GM19238 (cell line): ENCODE data around the gene FSTL4.

Experiments
- DNase-seq: peaks from one replicate; pipeline ENCODE4 v3.0.0; 2011; ENCODE audit warnings: low spot score; ENCODE audit not compliant: insufficient read length

FSTL4 gene

DNA sequence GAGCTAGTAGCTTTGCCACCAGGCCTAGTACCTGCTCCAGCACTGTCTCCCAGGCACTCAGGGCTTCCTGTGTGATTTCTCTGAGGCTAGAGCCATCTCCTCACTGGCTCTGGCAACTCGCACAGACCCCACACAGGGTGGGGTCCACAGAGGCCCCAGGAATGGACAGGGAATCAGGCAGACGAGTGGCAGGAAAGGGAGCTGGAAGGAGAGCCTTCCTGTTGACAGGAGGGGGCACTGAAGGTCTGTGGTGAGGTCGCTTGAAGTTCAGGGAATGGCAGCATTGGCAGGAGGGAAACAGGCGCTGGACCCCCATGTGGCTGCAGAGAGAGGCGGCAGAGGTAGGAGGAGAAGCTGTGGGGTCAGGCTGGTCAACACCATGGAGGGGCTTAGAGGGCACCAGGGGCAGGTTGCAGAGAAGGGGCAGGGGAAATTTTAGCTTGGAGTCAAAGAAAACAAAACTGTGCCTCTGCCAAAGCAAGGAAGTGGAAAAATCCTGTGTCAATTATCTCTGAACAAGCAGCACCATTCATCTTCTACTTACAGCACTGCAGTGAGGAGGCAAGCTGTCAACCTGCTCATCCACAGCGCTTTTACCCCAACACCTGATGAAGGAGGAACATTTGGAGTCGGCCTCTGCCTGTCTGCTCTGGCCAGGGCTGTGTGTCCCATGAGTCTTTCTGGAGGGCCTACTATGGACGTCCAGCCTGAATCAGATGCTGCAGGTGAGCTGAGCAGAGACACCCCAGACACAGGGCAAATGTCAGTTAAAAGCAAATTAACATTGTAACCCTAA is 270.2 kb downstream of the FSTL4 start:
- DNase-seq: no peak

DNA sequence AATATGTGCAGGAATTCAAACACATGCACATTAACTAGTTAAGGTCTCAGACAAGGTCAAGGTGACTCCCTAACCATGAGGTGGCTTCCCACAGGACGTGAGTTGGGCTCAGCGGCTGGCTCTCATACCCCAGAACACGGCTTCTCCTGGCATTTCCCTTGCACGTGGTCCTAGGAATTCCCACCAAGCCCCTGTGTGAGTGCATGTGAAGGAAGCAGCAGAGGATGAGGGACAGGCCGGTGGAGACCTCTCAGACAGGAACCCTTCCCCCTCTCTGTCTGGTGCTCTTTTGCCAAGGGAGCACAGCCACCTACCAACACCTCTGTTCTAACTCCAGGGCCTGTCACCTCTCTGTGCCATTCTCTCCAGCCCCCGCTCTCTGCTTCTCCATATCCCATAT is 271.0 kb downstream of the FSTL4 start:
- DNase-seq: no peak

DNA sequence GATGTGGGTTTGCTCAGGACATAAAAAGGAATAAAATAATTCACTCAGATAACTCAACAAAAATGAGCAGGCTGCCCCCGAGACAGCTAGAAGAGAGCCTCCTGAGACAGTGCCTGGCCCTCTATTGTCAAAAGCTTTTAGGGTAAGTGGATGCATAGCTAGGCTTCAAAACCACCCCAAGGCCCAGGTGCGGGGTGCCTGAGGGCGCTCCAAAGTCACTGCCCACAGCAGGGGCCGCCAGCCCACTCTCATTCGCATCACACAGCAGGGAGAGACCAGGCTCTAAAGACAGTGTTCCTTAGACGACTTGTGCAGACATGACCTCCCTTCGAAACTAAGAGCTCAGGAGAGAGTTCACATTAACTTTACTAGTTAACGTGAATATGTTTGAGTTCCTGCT is 271.5 kb downstream of the FSTL4 start:
- DNase-seq: no peak

DNA sequence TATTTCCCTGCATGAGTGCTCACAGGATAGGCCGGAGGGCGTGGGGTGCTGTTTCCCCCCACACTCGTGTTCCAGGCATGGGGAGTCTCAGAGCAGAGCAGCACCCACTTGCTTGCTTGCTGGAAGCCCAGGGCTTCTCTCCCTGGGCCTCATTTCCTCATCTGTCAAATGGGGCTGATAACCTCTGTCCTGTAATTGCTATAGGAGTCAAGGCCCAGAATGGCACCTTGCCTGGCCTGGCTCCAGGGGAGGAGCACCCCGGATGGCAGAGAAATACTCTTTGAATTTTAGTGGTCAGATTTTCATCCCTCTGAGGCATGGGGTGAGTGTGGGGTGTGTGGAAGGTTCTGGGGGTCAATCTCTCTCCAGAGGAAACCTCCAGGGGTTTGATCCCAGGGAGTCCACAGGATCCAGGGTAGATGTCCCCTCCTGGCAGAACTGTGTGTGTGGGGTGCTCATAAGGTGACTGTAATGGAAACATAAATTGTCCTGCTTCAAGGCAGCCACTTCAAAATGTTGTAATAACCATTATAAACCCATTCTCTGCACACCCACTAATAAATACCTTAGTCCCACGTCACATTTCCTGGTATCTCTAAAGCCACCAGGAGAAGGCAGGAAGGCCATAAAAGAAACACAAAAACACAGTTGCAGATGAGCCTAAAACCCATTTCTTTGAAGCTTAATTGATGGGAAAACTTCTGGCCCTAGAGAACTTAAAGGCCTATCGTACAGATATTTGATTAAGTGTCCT is 272.2 kb downstream of the FSTL4 start:
- no peak for DNase-seq

DNA sequence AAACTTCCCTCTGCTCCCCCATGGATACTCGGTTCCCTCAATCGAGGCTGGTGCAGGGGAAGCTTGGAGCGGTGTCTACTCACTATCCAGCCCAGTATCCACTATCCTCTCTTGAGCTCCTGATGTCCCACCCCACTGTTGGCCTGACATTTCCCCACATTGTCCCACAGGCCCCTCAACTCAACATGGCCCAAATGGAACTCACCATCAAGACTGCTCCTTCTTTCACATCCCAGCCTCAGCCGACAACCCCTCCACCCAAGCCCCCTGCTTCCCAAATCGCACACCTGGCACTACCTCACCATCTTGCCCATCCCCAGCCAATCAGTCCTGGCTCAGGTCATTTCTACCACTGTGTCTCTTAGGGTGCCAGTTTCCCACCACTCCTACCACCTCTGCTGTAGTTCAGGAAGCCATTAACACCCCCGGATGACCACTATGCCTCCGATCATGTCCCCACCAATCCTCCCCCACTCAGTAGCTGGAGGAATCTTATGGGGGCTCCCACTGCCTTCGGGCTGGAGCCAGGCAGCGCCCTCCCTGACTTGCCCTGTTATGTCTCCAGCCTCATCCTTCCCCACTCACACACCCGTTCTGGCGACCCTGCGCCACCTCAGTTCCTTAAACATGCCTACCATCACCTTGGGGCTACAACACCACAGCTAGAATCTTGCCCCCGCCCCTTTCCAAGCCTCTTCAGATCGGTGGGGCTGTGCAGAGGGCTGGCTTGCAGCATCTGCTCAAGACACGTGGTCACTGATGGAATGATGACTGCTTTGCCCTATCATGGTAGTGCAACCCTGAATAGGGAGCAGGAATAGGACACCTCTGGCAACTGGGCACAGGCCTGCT is 273.6 kb downstream of the FSTL4 start:
- no peak for DNase-seq

DNA sequence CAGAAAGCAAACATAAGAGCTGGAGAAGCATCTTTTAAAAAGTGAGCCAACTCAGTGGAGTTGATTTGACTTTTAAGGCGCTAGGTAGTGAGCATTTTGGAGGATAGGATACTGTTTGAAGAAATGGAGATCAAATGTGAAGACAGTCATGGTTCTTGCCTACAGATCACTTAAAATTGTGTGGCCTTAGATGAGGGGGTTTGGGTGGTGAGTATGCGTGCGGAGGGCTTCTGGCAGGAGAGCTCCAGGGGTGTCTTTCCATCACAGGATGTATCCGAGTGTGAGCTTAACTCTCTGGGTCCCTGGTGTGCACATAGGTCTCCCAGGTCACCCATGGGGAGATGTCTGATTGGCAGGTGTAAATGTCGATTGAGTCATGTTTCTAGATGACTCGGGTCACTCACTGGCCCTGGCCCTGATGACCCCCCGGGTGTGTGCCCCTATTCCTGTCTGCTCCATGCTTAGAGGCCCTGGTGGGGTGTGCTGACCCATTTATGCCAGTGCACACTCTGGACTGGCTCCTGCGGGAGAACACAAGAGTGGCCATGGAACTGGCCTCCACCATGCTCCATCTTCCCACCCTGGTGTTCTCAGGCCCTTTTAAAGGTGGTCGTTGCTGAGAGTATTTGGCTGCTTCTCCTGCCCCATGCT is 274.4 kb downstream of the FSTL4 start:
- DNase-seq: no peak

DNA sequence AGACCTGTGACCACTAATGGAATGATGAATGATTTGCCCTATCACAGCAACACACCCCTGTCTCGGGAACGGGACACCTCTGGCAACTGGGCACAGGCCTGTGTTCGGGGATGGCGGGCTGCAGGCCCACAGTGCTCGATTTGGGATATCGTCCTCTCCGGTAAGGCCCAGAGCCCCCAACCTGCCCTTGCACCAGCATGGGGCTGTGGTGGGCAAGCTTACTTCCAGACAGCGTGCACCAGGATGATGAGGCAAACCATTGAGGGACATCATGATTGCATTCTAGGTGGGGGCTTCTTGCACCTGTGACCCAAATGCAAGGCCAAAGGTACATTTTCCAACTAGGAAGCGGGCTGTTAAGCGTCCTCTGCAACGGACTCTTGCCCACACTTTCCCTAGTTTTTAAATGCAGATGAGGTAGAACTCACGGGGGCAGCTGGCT is 275.4 kb downstream of the FSTL4 start:
- no peak for DNase-seq

DNA sequence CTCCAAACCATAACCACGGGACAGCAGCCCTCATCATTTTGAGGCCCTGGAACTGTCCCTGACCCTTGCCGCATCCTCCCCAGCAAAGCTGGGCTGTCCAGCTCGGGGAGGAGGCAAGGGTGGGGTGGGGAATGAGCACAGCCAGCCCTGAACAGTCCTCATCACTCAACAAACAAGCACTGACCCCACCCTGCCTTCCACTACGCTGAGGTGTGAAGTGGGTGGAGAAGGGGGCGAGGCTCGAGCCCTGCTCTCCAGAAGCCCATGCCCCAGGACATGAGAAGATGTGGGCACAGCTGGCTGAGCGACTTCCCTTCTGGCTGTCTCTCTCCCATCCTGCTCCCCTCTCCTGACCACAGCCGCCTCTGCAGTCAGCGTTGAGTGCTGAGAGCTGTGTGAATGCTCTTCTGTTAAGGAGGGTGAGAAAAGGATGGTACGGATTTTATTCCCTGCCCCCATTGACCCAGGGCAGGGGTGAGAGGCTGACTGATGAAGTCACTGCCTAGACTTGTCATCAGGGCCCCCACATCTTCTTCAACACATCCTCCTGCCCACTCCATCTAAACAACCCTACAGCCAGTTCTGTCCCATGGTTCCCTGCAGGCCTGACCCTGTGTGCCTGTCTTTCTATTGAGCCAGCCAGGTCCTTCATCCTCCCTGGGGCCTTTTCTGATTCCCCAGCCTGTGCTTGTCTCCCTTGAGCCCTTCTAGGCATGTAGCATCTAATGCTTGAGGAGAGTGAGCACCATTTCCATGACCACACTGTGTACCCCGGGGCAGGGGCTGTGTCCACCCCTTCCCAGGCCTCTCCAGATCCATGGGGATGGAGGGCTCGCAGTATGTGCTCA is 276.0 kb downstream of the FSTL4 start:
- no peak for DNase-seq

DNA sequence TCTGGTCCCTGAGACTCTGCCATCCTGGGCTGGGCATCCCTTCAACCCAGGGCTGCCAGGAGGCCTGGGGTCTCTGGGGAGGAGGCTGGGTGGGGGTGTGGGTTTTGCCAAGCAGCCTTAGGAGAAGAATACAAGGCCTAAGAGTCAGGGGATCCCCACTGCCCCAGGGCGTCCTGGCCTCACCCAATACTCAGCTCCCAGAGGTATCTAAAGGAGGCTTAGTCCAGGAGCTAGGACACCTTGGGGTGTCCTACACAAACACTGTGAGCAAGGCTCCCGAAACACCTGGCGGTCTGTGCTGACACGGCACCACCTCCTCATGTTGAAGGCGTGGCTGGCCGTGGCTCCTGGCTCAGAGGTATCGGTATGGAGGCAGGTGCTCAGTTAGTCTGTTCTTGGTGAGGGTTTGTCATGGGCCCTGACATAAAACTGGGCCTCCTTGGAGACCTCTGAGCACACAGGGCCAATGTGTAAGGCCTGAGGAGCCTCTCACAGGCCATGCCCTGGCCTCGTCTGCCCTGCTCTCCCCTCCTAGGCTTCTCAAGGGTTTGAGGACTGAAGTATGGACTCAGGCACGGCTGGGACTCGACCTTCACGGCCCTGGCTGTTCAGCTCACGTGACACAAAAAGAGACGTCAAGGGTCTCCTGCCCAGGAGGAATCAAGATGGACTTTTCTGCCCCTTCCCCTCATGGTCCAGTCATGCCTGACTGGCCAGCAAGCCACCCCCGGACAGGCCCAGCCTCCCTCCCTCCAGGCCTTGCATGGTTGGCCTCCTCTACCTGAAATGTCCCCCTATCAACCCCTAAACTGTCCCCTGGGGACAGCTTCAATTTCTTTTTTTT is 277.3 kb downstream of the FSTL4 start:
- no peak for DNase-seq

DNA sequence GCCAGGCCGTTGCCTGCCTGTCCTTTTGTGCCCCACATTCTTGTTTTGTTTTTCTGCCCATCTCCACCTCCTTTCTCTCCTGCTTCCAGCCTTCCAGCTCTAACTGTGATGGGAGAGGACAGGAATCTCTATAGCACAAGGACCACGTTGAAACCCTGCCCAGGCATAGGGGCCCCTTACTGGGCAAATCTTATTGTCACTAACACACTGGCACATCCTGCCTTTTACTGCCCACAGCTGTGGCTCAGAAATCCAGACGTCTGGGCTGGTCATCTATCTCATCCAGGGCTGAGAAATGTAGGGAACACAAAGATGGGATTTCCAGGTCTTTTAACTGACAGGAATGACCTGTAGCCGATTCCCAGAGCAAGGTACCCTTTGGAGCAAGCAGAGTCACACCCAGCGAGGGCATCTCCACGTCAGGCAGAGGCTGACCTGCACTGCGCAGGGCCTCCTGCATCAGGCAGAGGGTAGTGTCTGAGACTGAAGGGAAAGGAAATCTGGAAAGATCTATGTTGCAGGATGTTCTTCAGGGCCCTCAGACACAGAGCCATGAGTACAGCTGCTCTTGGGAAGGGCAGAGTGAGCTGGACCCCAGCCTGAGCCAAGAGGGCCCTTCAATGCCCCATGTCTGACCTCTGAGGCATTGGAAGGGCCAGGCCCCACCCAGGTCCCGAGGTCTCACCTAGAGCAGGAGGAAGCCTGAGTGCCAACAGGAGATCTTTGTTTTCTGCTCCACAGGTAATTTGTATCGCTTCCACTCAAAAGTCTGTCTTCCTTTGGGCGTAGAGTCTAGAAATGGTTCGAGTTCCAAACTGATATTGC is 278.8 kb downstream of the FSTL4 start:
- no peak for DNase-seq

DNA sequence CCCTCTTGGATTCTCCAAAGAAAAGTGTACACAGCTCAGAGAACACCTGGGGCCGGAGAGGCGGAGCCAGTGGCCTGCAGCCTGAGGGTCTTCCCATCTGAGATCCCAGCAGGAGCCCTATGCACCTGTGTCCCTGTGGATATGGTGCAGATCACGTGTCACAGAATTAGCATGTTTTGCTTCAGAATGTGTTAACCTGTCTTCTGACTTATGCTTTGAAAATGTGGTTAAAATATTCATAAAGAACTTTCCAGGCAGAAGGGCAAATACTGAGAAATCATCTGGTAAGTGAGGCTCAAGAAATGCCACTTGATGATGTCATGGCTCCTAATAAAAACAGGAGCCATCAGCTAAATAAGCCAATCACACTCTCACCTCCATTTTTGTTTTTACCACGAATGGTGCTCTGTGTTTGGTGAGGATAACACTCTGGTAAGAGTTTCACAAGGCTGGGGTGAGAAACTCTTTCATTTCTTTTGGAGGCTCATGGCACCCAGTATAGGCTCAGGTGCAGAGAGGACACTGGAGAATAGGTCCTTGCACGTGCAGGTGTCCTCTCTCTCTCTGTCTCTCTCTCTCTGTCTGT is 279.8 kb downstream of the FSTL4 start:
- DNase-seq: no peak

DNA sequence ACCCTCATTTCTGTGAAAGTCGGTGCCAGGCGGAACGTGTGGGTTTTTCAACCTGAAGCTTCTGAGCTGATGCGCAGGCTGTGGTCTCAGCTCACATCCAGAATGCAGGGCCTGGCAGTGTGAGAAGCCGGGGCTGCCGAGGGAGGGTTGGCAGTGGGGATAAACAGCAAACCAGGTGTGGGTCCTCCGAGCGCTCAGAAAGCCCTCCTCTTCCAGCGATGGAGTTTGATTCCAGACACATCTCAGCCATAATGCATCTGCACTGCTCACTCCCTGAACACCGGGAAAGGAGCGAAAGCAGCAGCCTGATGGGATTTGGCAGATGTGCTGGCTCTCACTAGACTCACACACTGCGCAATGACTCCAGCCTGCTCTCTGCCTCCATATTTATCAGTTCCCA is 280.4 kb downstream of the FSTL4 start:
- DNase-seq: no peak

DNA sequence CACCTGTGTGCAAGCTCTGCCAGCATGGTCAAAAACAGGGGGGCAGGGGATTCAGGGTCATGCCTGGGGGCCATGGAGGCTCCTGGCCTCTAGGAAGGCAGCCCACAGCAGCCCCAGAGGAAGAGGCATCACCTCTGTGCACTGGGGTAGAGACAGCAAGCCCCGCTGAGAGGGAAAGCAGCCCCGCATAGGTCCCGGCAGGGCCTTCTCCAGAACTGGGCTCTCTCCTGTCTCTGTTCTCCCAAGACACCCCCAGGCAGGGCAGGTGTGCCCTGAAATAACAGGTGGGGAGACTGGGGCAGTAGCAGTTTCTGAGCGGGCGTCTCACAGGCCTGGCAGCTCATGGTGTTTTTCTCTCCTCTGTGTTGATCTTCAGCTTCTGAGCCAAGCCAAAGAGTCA is 281.4 kb downstream of the FSTL4 start:
- no peak for DNase-seq

DNA sequence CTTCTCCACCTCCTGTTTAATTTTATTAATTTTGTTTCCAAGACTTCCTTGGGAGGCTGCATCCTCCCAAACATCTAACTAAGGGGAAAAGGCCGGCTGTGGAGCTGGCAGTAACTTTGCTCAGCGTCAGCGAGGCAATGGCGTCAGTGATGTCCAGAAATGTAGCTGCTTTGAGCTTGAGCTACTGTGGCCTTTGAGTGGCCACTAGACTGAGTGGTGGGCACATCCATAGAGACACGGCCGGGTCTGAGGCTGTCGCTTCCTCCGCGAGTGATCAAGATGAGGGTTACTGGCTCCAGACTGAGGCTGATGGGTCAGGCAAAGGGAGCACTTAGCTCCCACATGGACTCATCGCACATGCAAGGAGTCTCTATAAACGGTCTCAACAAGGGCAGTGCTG is 283.5 kb downstream of the FSTL4 start:
- DNase-seq: no peak

DNA sequence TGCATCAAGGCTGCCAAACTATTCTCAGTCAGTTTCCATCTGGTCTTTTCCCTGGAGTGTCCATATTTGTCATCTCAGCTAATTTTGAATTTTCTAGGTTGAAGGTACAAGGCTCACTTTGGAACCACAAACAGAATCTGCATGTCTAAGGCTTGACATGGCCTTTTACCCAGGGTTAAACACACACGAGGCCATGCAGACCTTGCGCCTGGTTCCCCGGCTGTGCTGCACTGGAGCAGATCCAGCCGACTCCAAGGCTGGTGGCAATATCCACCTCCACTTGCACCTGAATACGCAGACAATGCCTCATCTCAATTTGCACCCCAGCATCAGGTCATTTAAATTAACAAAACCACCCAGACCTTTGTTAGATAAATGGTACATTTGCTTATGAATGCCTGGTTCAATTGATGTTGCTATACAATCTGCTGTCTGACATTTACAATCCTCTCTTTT is 284.4 kb downstream of the FSTL4 start:
- DNase-seq: no peak

DNA sequence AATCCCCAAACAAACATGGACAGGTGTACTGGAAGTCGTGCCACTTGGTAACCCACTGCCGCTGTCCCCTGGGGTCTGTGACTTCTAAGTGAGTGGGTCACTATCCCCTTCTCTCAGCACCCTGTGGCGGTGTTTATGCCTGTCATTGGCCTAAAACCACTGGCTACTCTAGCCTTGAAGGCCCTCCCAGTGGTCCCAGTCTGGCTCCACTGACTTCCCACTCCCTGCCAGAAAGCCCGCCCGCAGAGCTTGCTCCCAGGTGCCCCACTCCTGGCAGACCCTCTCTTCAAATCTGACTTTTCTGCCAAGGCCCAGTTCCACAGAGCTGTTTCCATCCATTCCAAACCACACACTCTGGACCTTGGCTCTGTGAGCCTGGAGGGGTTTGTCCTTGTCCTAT is 286.0 kb downstream of the FSTL4 start:
- no peak for DNase-seq

DNA sequence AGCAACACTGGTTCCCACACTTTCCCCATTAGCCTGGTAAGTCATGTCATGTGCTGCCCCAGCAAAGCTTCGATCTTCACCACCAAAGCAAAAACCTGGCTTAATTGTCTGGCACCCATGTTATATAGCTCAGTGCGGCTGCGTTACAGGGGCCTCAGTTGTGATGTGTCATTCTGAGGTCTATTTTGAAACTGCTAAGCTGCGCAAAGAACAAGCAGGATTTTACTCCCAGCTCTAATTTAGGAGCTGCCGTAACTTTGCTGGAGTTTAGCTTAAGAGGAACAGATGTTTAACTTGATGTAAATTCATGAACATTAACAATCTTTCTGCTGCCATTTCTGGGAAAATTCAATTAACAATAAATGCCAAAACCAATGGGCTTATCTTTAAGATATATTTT is 286.5 kb downstream of the FSTL4 start:
- DNase-seq: no peak

DNA sequence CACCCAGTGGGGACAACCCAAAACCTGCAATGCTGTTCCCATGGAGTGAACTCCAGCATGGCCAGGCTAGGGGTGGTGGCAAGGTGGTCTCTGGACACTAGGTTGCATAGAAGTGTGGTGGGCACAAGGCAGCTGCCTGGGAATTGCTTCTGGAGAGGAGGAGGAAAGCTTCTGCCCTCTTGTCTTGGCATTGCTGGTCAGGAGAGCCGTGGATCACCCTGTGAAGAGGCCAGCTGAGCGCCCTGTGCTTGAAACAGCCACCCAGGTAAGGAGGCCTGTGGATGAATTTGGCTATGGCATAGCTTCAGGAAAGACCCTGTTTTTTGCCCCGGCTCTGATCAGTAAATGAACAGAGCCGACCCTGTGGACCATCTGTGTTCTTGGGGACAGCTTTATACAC is 287.4 kb downstream of the FSTL4 start:
- no peak for DNase-seq
